T-helper 1 cell treated with Interleukin-12 subunit alpha and Interleukin-12 subunit beta and Interleukin-4 antibody, amounts not matched to agents 30 μg/mL and 1 μg/mL, for 36 hours (primary cell): ENCODE data around the gene MYO6.

Experiments used
- H3K27ac Mint-ChIP-seq: one replicate; pipeline ENCODE4 v1.8.0; 2021; ENCODE audit warnings: mild to moderate bottlenecking, mixed read lengths
- H3K27me3 Mint-ChIP-seq: one replicate; pipeline ENCODE4 v1.8.0; 2021; ENCODE audit warnings: low read depth, mixed read lengths
- H3K36me3 Mint-ChIP-seq: one replicate; pipeline ENCODE4 v1.8.0; 2021; ENCODE audit warnings: low read depth, mixed read lengths
- H3K4me1 Mint-ChIP-seq: one replicate; pipeline ENCODE4 v1.8.0; 2021; ENCODE audit warnings: low read depth, mixed read lengths
- H3K4me3 Mint-ChIP-seq: one replicate; pipeline ENCODE4 v1.8.0; 2021; ENCODE audit warnings: mild to moderate bottlenecking, moderate library complexity, mixed read lengths
- H3K9me3 Mint-ChIP-seq: one replicate; pipeline ENCODE4 v1.8.0; 2021; ENCODE audit warnings: mixed read lengths

Gene MYO6

DNA sequence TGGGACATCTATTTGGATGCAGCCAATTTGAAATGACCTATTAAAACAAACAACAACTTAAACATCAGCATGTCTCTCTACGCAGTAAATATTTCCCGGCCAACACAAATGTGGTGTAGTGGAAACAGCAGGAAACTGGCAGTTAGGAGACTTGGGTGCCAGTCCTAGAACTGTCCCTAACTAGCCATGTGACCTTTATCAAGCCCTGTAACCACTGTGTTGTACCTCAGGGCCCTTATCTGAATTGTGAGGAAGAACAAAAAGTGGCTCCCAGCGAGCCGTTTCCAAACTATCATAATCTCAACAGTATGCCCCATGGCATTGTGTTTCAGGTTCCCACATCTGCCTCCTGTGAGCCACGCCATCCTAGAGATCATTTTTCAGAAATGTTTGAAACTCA, 198.9 kb downstream of the MYO6 start:
- Mint-ChIP-seq H3K9me3 (no peaks in the 10 kb centered on the region), H3K36me3 (no peaks in the 10 kb centered on the region), H3K4me1 (no peaks in the 10 kb centered on the region)

DNA sequence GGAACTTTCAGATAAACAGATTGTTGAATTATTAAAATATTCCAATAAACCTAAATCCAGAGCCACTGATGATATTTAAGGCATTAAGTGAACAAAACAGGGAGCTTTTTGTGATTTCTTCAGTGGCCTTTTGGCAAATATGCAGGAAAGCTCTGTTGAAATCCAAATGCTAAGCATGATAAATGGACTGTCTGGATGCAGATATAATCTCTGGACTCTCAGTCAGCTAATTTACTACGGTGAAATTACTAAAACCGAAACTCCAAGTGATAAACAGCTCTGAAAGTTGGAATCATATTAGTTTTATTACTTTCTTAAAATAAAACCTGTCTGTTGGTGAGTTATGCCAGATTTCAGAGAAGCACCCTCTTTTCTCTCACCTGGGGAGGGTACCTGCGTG, 203.1 kb downstream of the MYO6 start:
- no peaks in the 10 kb centered on the region for H3K36me3 Mint-ChIP-seq
- H3K4me3 Mint-ChIP-seq = no peak overlapping the region
- H3K9me3 Mint-ChIP-seq = no peaks in the 10 kb centered on the region
- H3K4me1 Mint-ChIP-seq = no peaks in the 10 kb centered on the region
- no peaks in the 10 kb centered on the region for H3K27me3 Mint-ChIP-seq
- H3K27ac Mint-ChIP-seq = no peak overlapping the region

More for the DNA sequence above, 198.9 kb downstream of the MYO6 start:
- Mint-ChIP-seq H3K27me3 (no peaks in the 10 kb centered on the region), H3K27ac (no peak overlapping the region), H3K4me3 (no peak overlapping the region)

DNA sequence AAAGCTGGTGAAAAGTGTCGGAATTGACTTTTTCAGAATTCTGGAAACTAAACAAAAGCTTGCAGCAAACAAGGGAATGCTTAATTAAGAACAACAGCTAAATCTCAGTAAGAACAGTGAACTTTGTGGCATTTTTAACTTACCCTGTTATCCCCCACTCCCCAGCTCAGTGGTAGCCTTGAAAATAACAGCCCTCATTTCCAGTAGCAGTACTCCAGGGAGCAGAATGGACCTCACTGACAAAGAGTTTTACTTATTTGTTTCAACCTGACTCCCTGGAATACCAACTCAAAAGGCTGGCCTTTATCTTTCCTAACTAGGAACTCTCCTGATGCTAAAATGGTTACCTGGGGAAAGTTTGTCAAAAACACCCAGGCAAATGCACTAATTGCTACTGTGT, 214.5 kb downstream of the MYO6 start:
- no peak overlapping the region for H3K27ac Mint-ChIP-seq
- H3K4me3 Mint-ChIP-seq = no peak overlapping the region
- no peaks in the 10 kb centered on the region for H3K9me3 Mint-ChIP-seq
- no peaks in the 10 kb centered on the region for H3K27me3 Mint-ChIP-seq
- no peaks in the 10 kb centered on the region for H3K36me3 Mint-ChIP-seq
- no peaks in the 10 kb centered on the region for H3K4me1 Mint-ChIP-seq

DNA sequence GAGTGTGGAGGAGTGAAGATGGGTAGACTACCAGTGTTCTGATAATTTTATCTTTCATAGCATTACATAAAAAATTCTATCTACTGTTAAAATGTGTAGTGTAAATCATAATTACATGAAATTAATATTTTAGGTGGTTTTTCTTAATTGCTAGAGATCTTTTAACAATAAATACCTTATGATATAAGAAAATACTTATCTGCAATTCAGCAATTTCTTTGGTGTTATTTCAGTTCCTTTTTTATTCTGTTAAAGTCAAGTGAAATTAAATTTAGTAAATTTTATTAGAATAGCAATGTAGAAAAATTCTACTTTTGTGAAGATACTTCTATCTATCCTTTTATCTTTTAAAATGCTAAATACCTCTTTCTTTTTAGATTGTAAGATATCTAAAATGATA, 219.1 kb downstream of the MYO6 start:
- no peak overlapping the region for H3K27ac Mint-ChIP-seq
- H3K4me1 Mint-ChIP-seq = no peaks in the 10 kb centered on the region
- no peak overlapping the region for H3K4me3 Mint-ChIP-seq
- no peaks in the 10 kb centered on the region for H3K27me3 Mint-ChIP-seq
- H3K36me3 Mint-ChIP-seq = no peaks in the 10 kb centered on the region
- no peaks in the 10 kb centered on the region for H3K9me3 Mint-ChIP-seq
